ENCODE results near the gene BABAM2. TPM values are rescaled to one million over a fixed set of nuclear protein-coding genes. Genes with fewer than 3 reads are reported as not detected.
A peak's percentile ranks its signal among the peaks of the same experiment; 100 is the strongest.

BABAM2 gene
- total RNA-seq, 1 experiment from 2014 or later: 27.1 TPM

DNA sequence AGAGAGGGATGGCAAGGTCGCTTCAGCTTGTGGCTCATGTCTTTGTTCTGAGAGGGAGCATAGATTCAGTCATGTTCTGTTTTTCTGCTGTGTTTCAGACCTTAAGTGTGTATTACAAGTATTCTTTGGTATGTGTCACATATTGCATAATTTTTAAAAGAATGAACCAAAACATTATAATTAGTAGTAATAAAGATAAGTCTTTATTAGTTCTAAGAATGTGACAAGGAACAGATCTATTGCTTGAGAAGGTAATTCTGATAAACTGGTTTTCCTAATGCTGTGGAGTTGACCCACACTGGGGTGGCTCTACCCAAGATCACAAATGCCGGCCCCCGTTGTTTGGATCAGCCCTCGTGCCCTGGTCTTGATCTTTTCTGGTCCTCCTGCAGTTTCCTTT, 377.9 kb downstream of the BABAM2 start:
- Histone ChIP-seq H2BK20ac (ENCODE audit: low read depth, low read length, poor library complexity, severe bottlenecking) (no peak overlapping the region), H3K56ac (ENCODE audit: insufficient read length, low read depth, low read length) (no peak overlapping the region), H3K23me2 (ENCODE audit: insufficient read length, low read depth, low read length, poor library complexity, severe bottlenecking) (no peaks in the 10 kb centered on the region), H3K14ac (ENCODE audit: insufficient read depth, low read length) (no peak overlapping the region), H3K18ac (ENCODE audit: insufficient read length, low read depth, low read length) (no peak overlapping the region), H2AK5ac (ENCODE audit: insufficient read length, low read length) (no peak overlapping the region), H2BK15ac (ENCODE audit: low read depth, low read length) (no peak overlapping the region), H4K20me1 (ENCODE audit: control insufficient read depth, insufficient read depth, insufficient read length) (no peaks in the 10 kb centered on the region), H3K9ac (ENCODE audit: extremely low read depth, insufficient read length, low read length) (no peak overlapping the region), H2BK120ac (ENCODE audit: low read depth, low read length, poor library complexity, severe bottlenecking) (no peak overlapping the region), H3K23ac (ENCODE audit: insufficient read length, low read depth, low read length) (no peak overlapping the region), H2BK5ac (ENCODE audit: insufficient read length, low read length) (no peak overlapping the region), H3K27ac (ENCODE audit: insufficient read length, low read depth, low read length) (no peak overlapping the region), H4K5ac (ENCODE audit: insufficient read length, low read depth, low read length) (no peak overlapping the region), H3K79me2 (ENCODE audit: insufficient read depth, low read length) (no peaks in the 10 kb centered on the region), H4K91ac (ENCODE audit: insufficient read length, low read depth, low read length) (no peak overlapping the region), H3K9me3 (ENCODE audit: control insufficient read depth, low read depth, low read length) (no peaks in the 10 kb centered on the region), H3T11ph (ENCODE audit: low read length) (no peak overlapping the region), H3K4me1 (ENCODE audit: insufficient read depth, low read length) (peaks cover 4% of the 10 kb centered on the region; the same call in 1 of the 2 replicates), H3K4ac (ENCODE audit: low read depth, low read length) (no peak overlapping the region), H4K8ac (replicated peaks; ENCODE audit: insufficient read length, low read depth, low read length) (no peak overlapping the region), H2AFZ (ENCODE audit: low read length) (no peak overlapping the region), H3K79me1 (ENCODE audit: insufficient read depth, low read depth, low read length, poor library complexity, severe bottlenecking) (no peaks in the 10 kb centered on the region), H3K27me3 (ENCODE audit: insufficient read depth, low read length) (no peaks in the 10 kb centered on the region), H2BK12ac (ENCODE audit: insufficient read length, low read depth, low read length) (no peak overlapping the region), H3K4me2 (ENCODE audit: insufficient read depth, insufficient read length, low read length) (no peak overlapping the region)
- DNase-seq: no peak
- Mint-ChIP-seq H3K27me3 (ENCODE audit: low read depth) (no peaks in the 10 kb centered on the region), H3K4me3 (no peak overlapping the region), H3K36me3 (ENCODE audit: insufficient read depth in 1 of 3, low read depth in 3 of 3) (no peaks in the 10 kb centered on the region), H3K4me1 (peaks cover 25 to 29% of the 10 kb centered on the region in 2 experiments), H3K27ac (peak overlapping the region in 1 of 3 experiments; percentile 21; a peak in 2 of 7 replicates), H3K9me3 (no peaks in the 10 kb centered on the region)
- TF ChIP-seq CTCF (conservative IDR thresholded peaks at IDR 0.05): no peak
- WGBS (ENCODE audit: extremely low coverage, insufficient read length, low lambda C conversion rate): no CpG with 5 or more reads among the region's 4 CpGs

All from H9 (cell line).